Esophagus mucosa (tissue), 1 donor: ENCODE measurements around the gene OTOGL. TPM values are rescaled to one million over a fixed set of nuclear protein-coding genes. Genes with fewer than 3 reads are reported as not detected.
"Not testable (repeated sequence)": the region's sequence is repeated elsewhere in the genome, so short reads cannot be mapped to it uniquely, and the experiment has no call there.

ENCODE experiments used
- ATAC-seq: fragments of 200-7000 bp; cut with Tn5 transposase; one replicate; pipeline ENCODE4 v1.9.1; 2020
- total RNA-seq: library from RNA; stranded (reverse); gene quantifications from one replicate; pipeline ENCODE4 v1.2.4, GENCODE V29; 2023
- donor health status: DM: yes; HTN: yes; CAD: no.

Gene OTOGL
- total RNA-seq, 1 donor from 2014 or later = 0.04 TPM

GRCh38 chr12:80135624-80136023, 36.3 kb downstream of the OTOGL start:
- no peak for ATAC-seq

GRCh38 chr12:80140005-80140404, 40.7 kb downstream of the OTOGL start:
- no peak for ATAC-seq

- no peak for ATAC-seq
These were observed 43.3 kb downstream of the OTOGL start for GRCh38 chr12:80142640-80143039.

GRCh38 chr12:80143537-80143936, 44.2 kb downstream of the OTOGL start:
- ATAC-seq = no peak

DNA sequence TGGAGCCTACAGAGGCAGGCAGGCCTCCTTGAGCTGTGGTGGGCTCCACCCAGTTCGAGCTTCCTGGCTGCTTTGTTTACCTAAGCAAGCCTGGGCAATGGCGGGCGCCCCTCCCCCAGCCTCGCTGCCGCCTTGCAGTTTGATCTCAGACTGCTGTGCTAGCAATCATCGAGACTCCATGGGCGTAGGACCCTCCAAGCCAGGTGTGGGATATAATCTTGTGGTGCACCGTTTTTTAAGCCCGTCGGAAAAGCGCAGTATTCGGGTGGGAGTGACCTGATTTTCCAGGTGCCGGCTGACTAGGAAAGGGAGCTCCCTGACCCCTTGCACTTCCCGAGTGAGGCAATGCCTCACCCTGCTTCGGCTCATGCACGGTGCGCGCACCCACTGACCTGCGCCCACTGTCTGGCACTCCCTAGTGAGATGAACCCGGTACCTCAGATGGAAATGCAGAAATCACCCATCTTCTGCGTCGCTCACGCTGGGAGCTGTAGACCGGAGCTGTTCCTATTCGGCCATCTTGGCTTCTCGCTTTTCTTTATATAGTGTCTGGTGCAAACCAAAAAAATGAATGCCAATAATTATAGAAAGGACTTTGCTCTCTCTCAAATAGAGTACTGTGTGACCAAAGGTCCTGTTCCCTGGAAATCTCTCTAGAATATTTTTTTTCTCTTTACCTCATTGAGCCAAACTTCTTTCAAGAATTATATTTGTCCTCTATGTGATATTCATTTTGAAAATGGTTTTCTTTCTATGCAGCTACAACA, 50.4 kb downstream of the OTOGL start:
- ATAC-seq = not testable (repeated sequence)

DNA sequence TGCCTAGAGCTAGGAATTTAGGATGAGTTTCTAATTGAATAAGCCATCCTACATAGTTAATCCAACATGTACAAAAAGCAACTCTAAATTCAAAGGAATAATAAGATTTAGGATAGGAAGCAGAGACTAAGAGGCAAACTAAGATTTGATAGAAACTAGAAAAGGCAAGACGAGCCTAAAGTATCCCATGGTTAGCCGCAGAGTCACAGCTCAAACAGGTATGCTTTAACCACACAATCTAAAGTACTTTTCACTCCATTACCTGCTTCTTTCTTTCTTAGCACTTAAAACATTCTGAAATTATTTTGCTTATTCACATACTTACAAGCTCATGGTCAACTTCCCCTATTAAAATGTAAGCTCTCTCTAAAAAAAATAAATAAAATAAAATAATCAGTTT, 51.8 kb downstream of the OTOGL start:
- no peak for ATAC-seq

DNA sequence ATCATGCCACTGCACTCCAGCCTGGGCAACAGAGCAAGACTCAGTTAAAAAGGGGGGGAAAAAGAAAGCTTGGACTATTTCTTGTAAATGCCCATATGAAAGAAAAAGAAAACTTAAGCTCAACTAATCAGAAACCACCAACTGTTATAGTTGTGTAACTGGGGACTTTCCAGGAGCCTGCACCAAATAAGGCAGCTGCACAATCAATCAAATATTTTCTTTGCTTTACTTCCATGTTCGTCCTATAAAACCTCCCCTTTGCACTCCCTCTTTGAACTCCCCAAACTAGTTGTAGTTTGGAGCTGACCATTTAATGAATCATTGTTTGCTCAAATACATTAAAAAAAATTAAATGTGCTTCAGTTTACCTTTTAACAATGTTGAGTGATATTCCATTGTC, 54.9 kb downstream of the OTOGL start:
- peak; percentile 70 for ATAC-seq

DNA sequence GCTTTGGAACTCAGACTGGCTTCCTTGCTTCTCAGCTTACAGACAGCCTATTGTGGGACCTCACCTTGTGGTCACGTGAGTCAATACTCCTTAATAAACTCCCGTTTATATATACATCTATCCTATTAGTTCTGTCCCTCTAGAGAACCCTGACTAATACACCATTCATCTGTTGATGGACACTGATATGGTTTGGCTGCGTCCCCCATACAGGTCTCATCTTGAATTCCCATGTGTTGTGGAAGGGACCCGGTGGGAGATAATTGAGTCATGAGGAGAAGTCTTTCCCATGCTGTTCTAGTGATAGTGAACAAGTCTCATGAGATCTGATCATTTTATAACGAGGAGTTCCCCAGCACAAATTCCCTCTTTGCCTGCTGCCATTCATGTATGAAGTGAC, 57.0 kb downstream of the OTOGL start:
- no peak for ATAC-seq

- no peak for ATAC-seq
These were observed 58.3 kb downstream of the OTOGL start for GRCh38 chr12:80157645-80158044.

DNA sequence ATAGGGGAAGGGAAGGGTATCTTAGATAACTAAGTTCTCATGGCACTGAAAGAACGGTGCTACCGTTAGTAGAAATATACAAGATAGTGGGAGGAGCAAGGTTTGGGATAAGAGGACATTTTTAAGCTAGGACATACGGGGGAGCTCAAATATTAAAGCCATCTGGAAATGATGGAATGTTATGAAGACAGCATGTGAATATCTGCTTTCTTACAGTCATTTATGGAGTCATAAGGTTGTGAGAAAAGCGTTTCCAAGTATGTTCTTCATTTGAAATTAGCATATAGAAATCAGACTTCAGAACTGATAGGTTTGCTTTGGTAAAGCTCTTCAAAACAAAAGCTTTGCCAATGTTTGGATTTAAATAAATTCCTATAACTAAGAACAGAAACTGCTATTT, 62.3 kb downstream of the OTOGL start:
- ATAC-seq = no peak

GRCh38 chr12:80162177-80162576, 62.8 kb downstream of the OTOGL start:
- ATAC-seq = no peak

- ATAC-seq = no peak
These were observed 66.4 kb downstream of the OTOGL start for GRCh38 chr12:80165746-80166145.

GRCh38 chr12:80166751-80167150, 67.4 kb downstream of the OTOGL start:
- ATAC-seq = no peak

GRCh38 chr12:80168936-80169335, 69.6 kb downstream of the OTOGL start:
- no peak for ATAC-seq

- no peak for ATAC-seq
These were observed 71.6 kb downstream of the OTOGL start for GRCh38 chr12:80170915-80171314.

- no peak for ATAC-seq
These were observed 73.9 kb downstream of the OTOGL start for GRCh38 chr12:80173083-80173864.

DNA sequence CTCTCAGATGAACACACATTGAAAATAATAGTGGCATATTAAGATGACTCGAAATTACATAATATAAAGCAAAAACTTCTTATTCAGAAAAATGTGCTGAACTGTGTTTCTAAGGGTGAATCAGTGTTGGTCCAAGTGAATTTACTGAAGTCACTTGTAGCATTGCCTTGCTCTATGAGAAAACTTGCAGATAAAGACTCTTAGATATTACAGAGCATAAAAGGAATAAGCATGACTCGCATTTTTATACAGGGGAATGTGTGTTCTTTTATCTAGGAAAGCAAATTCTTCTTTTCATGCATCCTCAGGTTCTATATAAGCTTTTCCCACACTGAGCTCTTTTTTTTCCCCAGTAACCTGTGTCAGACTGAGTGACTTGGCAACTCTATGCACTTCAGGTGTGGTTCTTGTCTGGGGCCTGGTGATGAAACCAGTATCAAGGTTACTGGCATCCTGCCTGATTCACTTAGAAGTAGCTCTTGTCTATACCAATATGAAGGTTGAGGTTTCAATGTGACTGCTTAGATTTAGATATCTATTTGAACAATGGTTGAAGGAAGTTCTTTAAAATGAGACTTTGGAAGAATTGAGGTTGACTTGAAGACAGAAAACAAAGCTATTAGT, 76.1 kb downstream of the OTOGL start:
- peak; percentile 22 for ATAC-seq

GRCh38 chr12:80176706-80177105, 77.4 kb downstream of the OTOGL start:
- ATAC-seq = no peak

GRCh38 chr12:80178846-80179245, 79.5 kb downstream of the OTOGL start:
- no peak for ATAC-seq

DNA sequence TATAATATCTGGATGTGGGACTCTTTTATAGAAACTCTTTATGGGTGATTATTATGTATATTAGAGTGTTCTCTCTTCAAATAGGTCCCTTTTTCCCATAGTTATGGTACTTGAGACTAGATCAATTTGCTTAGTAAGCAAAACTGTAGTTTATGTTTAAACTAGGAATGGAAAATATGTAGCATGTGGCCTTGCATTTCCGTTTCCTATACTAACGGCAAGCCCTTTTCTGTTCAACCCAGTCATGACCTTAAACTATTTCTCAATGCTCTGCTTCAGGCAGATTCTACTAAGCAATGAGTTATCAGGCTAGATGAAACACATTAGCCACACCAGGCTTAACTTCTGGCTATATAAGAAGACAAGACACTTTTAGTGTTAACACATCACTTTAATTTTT, 84.6 kb downstream of the OTOGL start:
- peak; percentile 59 for ATAC-seq

GRCh38 chr12:80184926-80185325, 85.6 kb downstream of the OTOGL start:
- peak; percentile 15 for ATAC-seq

DNA sequence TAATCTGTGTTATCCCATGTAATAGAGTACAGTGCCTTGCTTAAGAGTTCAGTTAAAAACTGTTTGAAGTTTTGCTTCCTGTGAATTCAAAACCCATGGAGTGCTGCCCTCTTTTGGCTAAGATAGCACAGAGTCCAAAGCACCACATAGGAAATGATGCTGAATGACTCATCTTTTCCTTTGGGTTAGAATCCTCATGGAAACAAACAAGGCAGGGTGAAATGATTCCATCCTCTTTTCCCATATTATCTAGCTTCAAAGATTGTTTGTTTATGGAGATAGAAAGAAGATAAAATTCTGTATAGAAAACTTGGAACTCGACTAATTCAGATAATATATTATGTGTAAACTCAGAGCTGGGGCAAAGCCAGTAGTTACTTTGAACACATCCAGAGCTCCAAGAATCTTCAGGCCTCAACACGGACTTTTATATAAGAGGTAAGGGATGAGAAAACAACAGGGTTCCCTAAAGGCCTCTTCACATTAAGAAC, 87.4 kb downstream of the OTOGL start:
- ATAC-seq = peak; percentile 91

GRCh38 chr12:80187660-80188090, 88.3 kb downstream of the OTOGL start:
- ATAC-seq = no peak
